B cell (primary cell): ENCODE results near the gene ITGA7. TPM values are rescaled to one million over a fixed set of nuclear protein-coding genes. Genes with fewer than 3 reads are reported as not detected.

Experiments used
- ATAC-seq: fragments of 200-7000 bp; cut with Tn5 transposase; one replicate; pipeline ENCODE4 v1.10.0; 2021; ENCODE audit warnings: low read depth, mild to moderate bottlenecking, moderate number of reproducible peaks, moderate library complexity
- CTCF ChIA-PET: fragments of 350-600 bp; sonication (Branson Sonifier 250); formaldehyde crosslinking; loops from one replicate; lab custom pipeline; 2021; ENCODE audit warnings: antibody characterized with exemption, inconsistent platforms; lab: Charles Lee
- POLR2A ChIA-PET: fragments of 350-600 bp; sonication (Branson Sonifier 250); formaldehyde crosslinking; loops from one replicate; lab custom pipeline; 2021; ENCODE audit warnings: antibody characterized with exemption; lab: Charles Lee
- DNase-seq: peaks from one replicate; pipeline ENCODE4 v3.0.0; 2013
- H2AFZ ChIP-seq: 2 replicates; pipeline ENCODE4 v1.6.1; 2012; ENCODE audit warnings: mild to moderate bottlenecking, low read depth, low read length; ENCODE audit not compliant: insufficient read depth, poor library complexity, severe bottlenecking
- H3K27ac ChIP-seq, 2 donors: 1 replicate in 1 of 2; 2 replicates in 1 of 2; pipeline ENCODE4 v1.5.1; 2012 to 2013; ENCODE audit warnings: low read length in 2 of 2, mild to moderate bottlenecking in 2 of 2, moderate library complexity in 1 of 2
- H3K27me3 ChIP-seq, 4 experiments: fragments of 200-600 bp in 1 of 4; sonication (generic) in 1 of 4; replicated peaks in 1 of 4; 1 replicate in 2 of 4; 2 replicates in 2 of 4; pipeline versions ENCODE4 v1.6.1 to v1.7.0; 2013 to 2016; ENCODE audit warnings: low read length in 3 of 4, mild to moderate bottlenecking in 2 of 4, mixed read lengths in 1 of 4, moderate library complexity in 1 of 4; ENCODE audit not compliant: insufficient read depth in 4 of 4, control insufficient read depth in 3 of 4; ENCODE audit errors: control extremely low read depth in 1 of 4
- H3K36me3 ChIP-seq, 2 experiments: replicated peaks in 1 of 2; 1 replicate in 1 of 2; 2 replicates in 1 of 2; pipeline versions ENCODE4 v1.6.1 to v1.7.1; 2013; ENCODE audit warnings: low read length in 1 of 2; ENCODE audit not compliant: insufficient read depth in 2 of 2, control insufficient read depth in 1 of 2; ENCODE audit errors: control extremely low read depth in 1 of 2, extremely low read depth in 1 of 2
- H3K4me1 ChIP-seq, 2 donors: fragments of 200-600 bp in 1 of 2; sonication (generic) in 1 of 2; 1 replicate in 1 of 2; 2 replicates in 1 of 2; pipeline versions ENCODE4 v1.5.1 to v1.6.1; 2013 to 2017; ENCODE audit warnings: low read length in 2 of 2; ENCODE audit not compliant: control insufficient read depth in 2 of 2, insufficient read depth in 2 of 2
- H3K4me2 ChIP-seq: replicated peaks from 2 replicates; pipeline ENCODE3; 2012; ENCODE audit warnings: mild to moderate bottlenecking, low read depth, low read length; ENCODE audit not compliant: poor library complexity, severe bottlenecking
- H3K4me3 ChIP-seq, 5 experiments: fragments of 200-600 bp in 1 of 5; sonication (generic) in 1 of 5; 1 replicate in 3 of 5; 2 replicates in 2 of 5; pipeline versions ENCODE4 v1.5.1 to v1.7.0; 2011 to 2016; ENCODE audit warnings: low read length in 4 of 5, mild to moderate bottlenecking in 4 of 5, low read depth in 2 of 5, control low read depth in 1 of 5, moderate library complexity in 1 of 5; ENCODE audit not compliant: insufficient read depth in 1 of 5; ENCODE audit errors: control extremely low read depth in 1 of 5, extremely low read depth in 1 of 5
- H3K79me2 ChIP-seq: fragments of 200-600 bp; sonication (generic); one replicate; pipeline ENCODE4 v1.6.0; 2016; ENCODE audit warnings: low read length; ENCODE audit not compliant: control insufficient read depth, insufficient read depth
- H3K9ac ChIP-seq: fragments of 200-600 bp; sonication (generic); 2 replicates; pipeline ENCODE4 v1.6.1; 2017; ENCODE audit warnings: mild to moderate bottlenecking, low read length, moderate library complexity
- H3K9me3 ChIP-seq, 3 donors: one replicate each; pipeline versions ENCODE4 v1.6.1 to v1.7.1; 2013; ENCODE audit warnings: low read length in 2 of 3; ENCODE audit not compliant: control insufficient read depth in 2 of 3, insufficient read depth in 1 of 3; ENCODE audit errors: control extremely low read depth in 1 of 3
- H4K20me1 ChIP-seq: 2 replicates; pipeline ENCODE4 v1.6.0; 2012; ENCODE audit warnings: mild to moderate bottlenecking, low read length; ENCODE audit not compliant: insufficient read depth, control insufficient read depth, poor library complexity, severe bottlenecking
- H3K27ac Mint-ChIP-seq: one replicate; pipeline ENCODE4 v1.8.0; 2021; ENCODE audit warnings: mixed read lengths
- H3K27me3 Mint-ChIP-seq: one replicate; pipeline ENCODE4 v1.8.0; 2021; ENCODE audit warnings: mixed read lengths
- H3K4me1 Mint-ChIP-seq: one replicate; pipeline ENCODE4 v1.8.0; 2021; ENCODE audit warnings: mixed read lengths
- H3K4me3 Mint-ChIP-seq: one replicate; pipeline ENCODE4 v1.8.0; 2021; ENCODE audit warnings: mixed read lengths
- H3K9me3 Mint-ChIP-seq: one replicate; pipeline ENCODE4 v1.8.0; 2022; ENCODE audit warnings: mixed read lengths; ENCODE audit not compliant: insufficient read depth
- EZH2 ChIP-seq: IDR thresholded peaks from 2 replicates; pipeline ENCODE4 v1.6.1; 2012; ENCODE audit warnings: borderline replicate concordance, low read depth, mild to moderate bottlenecking, moderate library complexity, low read length; ENCODE audit not compliant: insufficient read depth, poor library complexity, severe bottlenecking
- WGBS: methylation state at CpG from one replicate; pipeline ENCODE4 v1.1.5; 2013; ENCODE audit warnings: missing lambda C conversion rate; ENCODE audit not compliant: insufficient coverage; 5-methylcytosine and 5-hydroxymethylcytosine counted together
- intact Hi-C: fragments of 100-400 bp; cut with micrococcal nuclease; formaldehyde crosslinking; loops from one replicate; pipeline ENCODE4 v1.10.0; 2022
- polyA plus RNA-seq: library from polyadenylated mRNA; depleted of rRNA; stranded (reverse); fragments of >200 nt; gene quantifications from 2 replicates; pipeline ENCODE4 v1.2.3, GENCODE V29; 2012
- total RNA-seq, 2 donors: library from RNA; stranded (reverse); fragments of 120-200 nt in 1 of 2; gene quantifications; 1 replicate in 1 of 2; 2 replicates in 1 of 2; pipeline versions ENCODE4 v1.2.3 to v1.2.4, GENCODE V29; 2013 to 2022
- TF ChIP-seq, protein P1 (sequence below): fragments of 200-600 bp; IDR thresholded peaks from one replicate; pipeline ENCODE4 v1.8.0; 2022; ENCODE audit warnings: antibody characterized with exemption, mild to moderate bottlenecking

The ITGA7 gene
- total and polyA plus RNA-seq, 2 donors (not counting 1 experiment from before 2014, with no cell fraction given): 2.4 to 3.3 TPM

DNA sequence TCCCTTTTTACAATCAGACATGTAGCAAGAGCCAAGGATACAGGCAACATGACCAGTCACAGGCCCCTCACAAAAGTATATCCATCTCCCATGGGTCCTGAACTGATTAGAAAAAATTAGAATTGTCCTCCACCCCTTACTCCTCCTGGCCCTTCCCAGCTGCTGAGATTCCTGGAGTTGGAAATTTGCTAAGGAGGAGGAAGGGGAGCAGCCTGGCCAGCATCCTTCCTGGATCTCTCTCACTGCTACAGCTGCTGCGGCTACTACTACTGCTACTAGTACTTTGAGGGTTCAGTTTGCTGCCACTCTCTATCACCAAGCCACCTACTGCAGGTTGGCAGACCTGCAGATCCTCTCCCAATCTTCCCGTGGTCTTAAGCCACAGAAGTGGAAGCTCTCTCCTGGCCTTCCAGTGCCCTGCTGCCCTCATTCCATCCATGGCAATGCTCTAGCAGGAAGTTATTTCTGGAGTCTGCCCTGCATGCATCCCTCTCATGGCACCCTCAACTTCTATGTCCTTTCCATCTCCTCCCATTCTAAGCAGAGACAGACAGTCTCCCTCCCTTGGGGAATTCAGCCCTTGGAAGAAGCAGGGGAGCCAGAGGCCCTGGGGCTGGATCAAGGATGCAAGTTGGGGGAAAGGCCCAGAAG, 1.0 kb downstream of the ITGA7 start:
- H4K20me1 ChIP-seq: no peaks in the 10 kb centered on the region
- peak overlapping the region; percentile 70 for H2AFZ ChIP-seq
- peaks cover 18% of the 10 kb centered on the region for H3K27me3 Mint-ChIP-seq
- POLR2A ChIA-PET: interaction anchor here (0.6 to 1.2 kb wide), 2 partner anchors 9 to 16 kb away, joined by 4 to 5 read pairs; partner anchors contain the start of gene BLOC1S1
- peak overlapping the region; percentile 69 for H3K9ac ChIP-seq
- CTCF ChIA-PET: interaction anchor here (1.0 to 2.8 kb wide), 9 partner anchors 9 to 50 kb away, joined by 3 to 15 read pairs (median 4); partner anchors contain the start of gene BLOC1S1
- H3K27ac ChIP-seq: no peak overlapping the region
- no peaks in the 10 kb centered on the region for H3K36me3 ChIP-seq
- peaks cover 0 to 20% (median 8%) of the 10 kb centered on the region in 4 experiments for H3K27me3 ChIP-seq
- no peak for DNase-seq
- H3K27ac Mint-ChIP-seq: no peak overlapping the region
- intact Hi-C loops: loop anchor here (5.0 kb wide), 1 partner anchor 34 kb away; no protein-coding TSS in a partner anchor
- TF ChIP-seq, protein P1, sequence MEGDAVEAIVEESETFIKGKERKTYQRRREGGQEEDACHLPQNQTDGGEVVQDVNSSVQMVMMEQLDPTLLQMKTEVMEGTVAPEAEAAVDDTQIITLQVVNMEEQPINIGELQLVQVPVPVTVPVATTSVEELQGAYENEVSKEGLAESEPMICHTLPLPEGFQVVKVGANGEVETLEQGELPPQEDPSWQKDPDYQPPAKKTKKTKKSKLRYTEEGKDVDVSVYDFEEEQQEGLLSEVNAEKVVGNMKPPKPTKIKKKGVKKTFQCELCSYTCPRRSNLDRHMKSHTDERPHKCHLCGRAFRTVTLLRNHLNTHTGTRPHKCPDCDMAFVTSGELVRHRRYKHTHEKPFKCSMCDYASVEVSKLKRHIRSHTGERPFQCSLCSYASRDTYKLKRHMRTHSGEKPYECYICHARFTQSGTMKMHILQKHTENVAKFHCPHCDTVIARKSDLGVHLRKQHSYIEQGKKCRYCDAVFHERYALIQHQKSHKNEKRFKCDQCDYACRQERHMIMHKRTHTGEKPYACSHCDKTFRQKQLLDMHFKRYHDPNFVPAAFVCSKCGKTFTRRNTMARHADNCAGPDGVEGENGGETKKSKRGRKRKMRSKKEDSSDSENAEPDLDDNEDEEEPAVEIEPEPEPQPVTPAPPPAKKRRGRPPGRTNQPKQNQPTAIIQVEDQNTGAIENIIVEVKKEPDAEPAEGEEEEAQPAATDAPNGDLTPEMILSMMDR: no peak
- TF ChIP-seq EZH2: no peak
- peaks cover 28% of the 10 kb centered on the region for H3K4me1 Mint-ChIP-seq
- peak overlapping the region; percentile 96 for H3K4me2 ChIP-seq
- peaks cover 19 to 21% of the 10 kb centered on the region in 2 donors for H3K4me1 ChIP-seq
- H3K4me3 Mint-ChIP-seq: peak overlapping the region; percentile 90
- no peaks in the 10 kb centered on the region for H3K9me3 Mint-ChIP-seq
- WGBS: 92% methylated on average over 2 of the region's 2 CpGs
- H3K9me3 ChIP-seq: no peaks in the 10 kb centered on the region
- no peak overlapping the region for H3K4me3 ChIP-seq
- no peaks in the 10 kb centered on the region for H3K79me2 ChIP-seq
- ATAC-seq: no peak
